RWPE2 (cell line): Measurements from ENCODE around the gene MBD2.

ENCODE experiments used
- ATAC-seq: fragments of 200-7000 bp; cut with Tn5 transposase; 3 replicates; pipeline ENCODE4 v1.9.1; 2021; ENCODE audit warnings: low read depth
- DNase-seq: peaks from one replicate; pipeline ENCODE4 v3.0.0-alpha.2; 2020; ENCODE audit warnings: low spot score
- H3K27ac ChIP-seq: fragments of 450-650 bp; 2 replicates; pipeline ENCODE4 v1.5.1; 2017; ENCODE audit warnings: mild to moderate bottlenecking; ENCODE audit not compliant: poor library complexity, severe bottlenecking
- H3K27me3 ChIP-seq: fragments of 250-450 bp; sonication (Bioruptor Pico); 2 replicates; pipeline ENCODE4 v1.5.1; 2021; ENCODE audit warnings: mild to moderate bottlenecking, moderate library complexity; ENCODE audit not compliant: insufficient read depth, poor library complexity, severe bottlenecking
- H3K36me3 ChIP-seq: fragments of 250-450 bp; sonication (Bioruptor Pico); 2 replicates; pipeline ENCODE4 v1.5.1; 2020; ENCODE audit warnings: low read depth, mild to moderate bottlenecking, moderate library complexity
- H3K4me1 ChIP-seq: fragments of 250-450 bp; sonication (Bioruptor Pico); 2 replicates; pipeline ENCODE4 v1.5.1; 2021; ENCODE audit warnings: mild to moderate bottlenecking, moderate library complexity; ENCODE audit not compliant: insufficient read depth, poor library complexity, severe bottlenecking
- H3K4me3 ChIP-seq: fragments of 250-450 bp; sonication (Bioruptor Pico); 2 replicates; pipeline ENCODE4 v1.5.1; 2021; ENCODE audit warnings: mild to moderate bottlenecking, moderate library complexity; ENCODE audit not compliant: severe bottlenecking
- H3K9me3 ChIP-seq: fragments of 250-450 bp; sonication (Bioruptor Pico); 2 replicates; pipeline ENCODE4 v1.5.1; 2021; ENCODE audit warnings: mild to moderate bottlenecking, moderate library complexity; ENCODE audit not compliant: severe bottlenecking
- CTCF ChIP-seq: fragments of 450-650 bp; IDR thresholded peaks from one replicate; pipeline ENCODE4 v1.5.1; 2017; ENCODE audit warnings: mild to moderate bottlenecking, moderate library complexity; ENCODE audit not compliant: poor library complexity, severe bottlenecking

The MBD2 gene

GRCh38 chr18:54159906-54160305 is 64.6 kb downstream of the MBD2 start:
- Histone ChIP-seq H3K36me3 (peaks cover 91% of the 10 kb centered on the region), H3K9me3 (no peaks in the 10 kb centered on the region), H3K4me3 (no peak overlapping the region), H3K4me1 (peaks cover 25% of the 10 kb centered on the region), H3K27ac (peak overlapping the region; percentile 53), H3K27me3 (no peaks in the 10 kb centered on the region)
- DNase-seq (no peak), ATAC-seq (no peak)
- no peak for TF ChIP-seq CTCF

- H3K27me3 ChIP-seq: no peaks in the 10 kb centered on the region
- TF ChIP-seq CTCF: no peak
- H3K36me3 ChIP-seq: peaks cover 71% of the 10 kb centered on the region
- no peak for DNase-seq
- no peaks in the 10 kb centered on the region for H3K9me3 ChIP-seq
- H3K4me3 ChIP-seq: no peak overlapping the region
- ATAC-seq: no peak
- H3K4me1 ChIP-seq: peaks cover 17% of the 10 kb centered on the region
- peak overlapping the region; percentile 53 for H3K27ac ChIP-seq
Measured at GRCh38 chr18:54157646-54158385, 66.7 kb downstream of the MBD2 start.

- H3K4me3 ChIP-seq: no peak overlapping the region
- ATAC-seq: no peak
- H3K36me3 ChIP-seq: peaks cover 61% of the 10 kb centered on the region
- no peaks in the 10 kb centered on the region for H3K9me3 ChIP-seq
- H3K4me1 ChIP-seq: peaks cover 21% of the 10 kb centered on the region
- no peak overlapping the region for H3K27ac ChIP-seq
- no peak for DNase-seq
- H3K27me3 ChIP-seq: no peaks in the 10 kb centered on the region
- no peak for TF ChIP-seq CTCF
Measured at GRCh38 chr18:54155412-54155811, 69.1 kb downstream of the MBD2 start.

GRCh38 chr18:54154231-54154630 is 70.2 kb downstream of the MBD2 start:
- H3K9me3 ChIP-seq: no peaks in the 10 kb centered on the region
- DNase-seq (no peak), ATAC-seq (no peak)
- H3K4me3 ChIP-seq: no peak overlapping the region
- H3K27ac ChIP-seq: no peak overlapping the region
- no peaks in the 10 kb centered on the region for H3K27me3 ChIP-seq
- H3K36me3 ChIP-seq: peaks cover 51% of the 10 kb centered on the region
- H3K4me1 ChIP-seq: peaks cover 31% of the 10 kb centered on the region
- TF ChIP-seq CTCF: no peak

GRCh38 chr18:54151376-54151775 is 73.1 kb downstream of the MBD2 start:
- TF ChIP-seq CTCF: no peak
- Histone ChIP-seq H3K4me3 (no peak overlapping the region), H3K36me3 (peaks cover 25% of the 10 kb centered on the region), H3K27ac (peak overlapping the region; percentile 95), H3K9me3 (no peaks in the 10 kb centered on the region), H3K27me3 (no peaks in the 10 kb centered on the region), H3K4me1 (peaks cover 36% of the 10 kb centered on the region)
- no peak for DNase-seq
- ATAC-seq: no peak
